MCF 10A (cell line): ENCODE results near the gene FAM221B. TPM values are rescaled to one million over a fixed set of nuclear protein-coding genes. Genes with fewer than 3 reads are reported as not detected.
A peak's percentile ranks its signal among the peaks of the same experiment; 100 is the strongest.

Experiments
- BruUV-seq: library from RNA; stranded (reverse); fragments of 400-500 nt; replicated peaks from 2 replicates; lab custom pipeline; 2021; lab: Mats Ljungman, UMichigan
- CTCF ChIA-PET: fragments of 300-600 bp; sonication (Branson Sonifier 250); formaldehyde crosslinking; extraction: SDS; loops from one replicate; lab custom pipeline; 2021; ENCODE audit warnings: antibody characterized with exemption, inconsistent platforms; lab: Yijun Ruan, JAX
- POLR2A ChIA-PET: fragments of 300-600, 350-650 bp; sonication (Branson Sonifier 250); formaldehyde crosslinking; extraction: SDS; loops from one replicate; lab custom pipeline; 2020; ENCODE audit warnings: antibody characterized with exemption, inconsistent platforms; lab: Yijun Ruan, JAX
- DNase-seq: peaks from one replicate; pipeline ENCODE4 v3.0.0-alpha.2; 2018; ENCODE audit not compliant: unreplicated experiment
- H3K27ac Mint-ChIP-seq: one replicate; pipeline ENCODE4 v1.8.0; 2022; ENCODE audit warnings: mild to moderate bottlenecking, low read depth, mixed read lengths; ENCODE audit not compliant: unreplicated experiment
- H3K27me3 Mint-ChIP-seq: one replicate; pipeline ENCODE4 v1.8.0; 2022; ENCODE audit warnings: mixed read lengths; ENCODE audit not compliant: insufficient read depth, unreplicated experiment
- H3K36me3 Mint-ChIP-seq: one replicate; pipeline ENCODE4 v1.8.0; 2022; ENCODE audit warnings: mild to moderate bottlenecking, moderate library complexity, mixed read lengths; ENCODE audit not compliant: insufficient read depth, unreplicated experiment
- H3K4me1 Mint-ChIP-seq: one replicate; pipeline ENCODE4 v1.8.0; 2022; ENCODE audit warnings: mixed read lengths; ENCODE audit not compliant: insufficient read depth, unreplicated experiment
- H3K4me3 Mint-ChIP-seq: one replicate; pipeline ENCODE4 v1.8.0; 2022; ENCODE audit warnings: mild to moderate bottlenecking, moderate library complexity, mixed read lengths; ENCODE audit not compliant: unreplicated experiment
- H3K9me3 Mint-ChIP-seq: one replicate; pipeline ENCODE4 v1.8.0; 2022; ENCODE audit warnings: mixed read lengths; ENCODE audit not compliant: unreplicated experiment
- intact Hi-C: fragments of 100-400 bp; cut with micrococcal nuclease; formaldehyde crosslinking; loops from 2 replicates; pipeline ENCODE4 v1.14.1; 2022
- total RNA-seq: library from RNA; stranded (reverse); gene quantifications from 2 replicates; pipeline ENCODE4 v1.2.3, GENCODE V29; 2022
- TF ChIP-seq, protein P1 (sequence below): fragments of 200-600 bp; IDR thresholded peaks from one replicate; pipeline ENCODE4 v1.8.0; 2022; ENCODE audit warnings: antibody characterized with exemption, mild to moderate bottlenecking; ENCODE audit not compliant: unreplicated experiment

The FAM221B gene
- total RNA-seq, 1 experiment from 2014 or later: not detected

GRCh38 chr9:35798658-35799374 lies 29.7 kb downstream of the FAM221B start:
- no TSS peak for BruUV-seq
- H3K4me3 Mint-ChIP-seq: no peak overlapping the region
- intact Hi-C loops: loop anchor here (10.0 kb wide), 1 partner anchor 226 kb away; no protein-coding TSS in a partner anchor
- H3K27me3 Mint-ChIP-seq: no peaks in the 10 kb centered on the region
- peaks cover 21% of the 10 kb centered on the region for H3K4me1 Mint-ChIP-seq
- no peaks in the 10 kb centered on the region for H3K9me3 Mint-ChIP-seq
- ChIA-PET POLR2A (interaction anchor here (0.6 to 1.7 kb wide), 13 partner anchors 9 to 246 kb away, joined by 3 to 16 read pairs (median 3); partner anchors contain the start of genes CCDC107, HINT2, RMRP and SPAAR), CTCF (interaction anchor here (0.6 to 2.3 kb wide), 5 partner anchors 9 to 152 kb away, joined by 3 to 11 read pairs (median 3); no protein-coding TSS in a partner anchor)
- TF ChIP-seq, protein P1, sequence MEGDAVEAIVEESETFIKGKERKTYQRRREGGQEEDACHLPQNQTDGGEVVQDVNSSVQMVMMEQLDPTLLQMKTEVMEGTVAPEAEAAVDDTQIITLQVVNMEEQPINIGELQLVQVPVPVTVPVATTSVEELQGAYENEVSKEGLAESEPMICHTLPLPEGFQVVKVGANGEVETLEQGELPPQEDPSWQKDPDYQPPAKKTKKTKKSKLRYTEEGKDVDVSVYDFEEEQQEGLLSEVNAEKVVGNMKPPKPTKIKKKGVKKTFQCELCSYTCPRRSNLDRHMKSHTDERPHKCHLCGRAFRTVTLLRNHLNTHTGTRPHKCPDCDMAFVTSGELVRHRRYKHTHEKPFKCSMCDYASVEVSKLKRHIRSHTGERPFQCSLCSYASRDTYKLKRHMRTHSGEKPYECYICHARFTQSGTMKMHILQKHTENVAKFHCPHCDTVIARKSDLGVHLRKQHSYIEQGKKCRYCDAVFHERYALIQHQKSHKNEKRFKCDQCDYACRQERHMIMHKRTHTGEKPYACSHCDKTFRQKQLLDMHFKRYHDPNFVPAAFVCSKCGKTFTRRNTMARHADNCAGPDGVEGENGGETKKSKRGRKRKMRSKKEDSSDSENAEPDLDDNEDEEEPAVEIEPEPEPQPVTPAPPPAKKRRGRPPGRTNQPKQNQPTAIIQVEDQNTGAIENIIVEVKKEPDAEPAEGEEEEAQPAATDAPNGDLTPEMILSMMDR: no peak
- peak overlapping the region; percentile 50 for H3K27ac Mint-ChIP-seq
- peak; percentile 68 for DNase-seq
- H3K36me3 Mint-ChIP-seq: peaks cover 13% of the 10 kb centered on the region

- CTCF ChIA-PET: interaction anchor here (0.5 to 2.3 kb wide), 6 partner anchors 16 to 226 kb away, joined by 3 to 11 read pairs (median 3); no protein-coding TSS in a partner anchor
- H3K4me3 Mint-ChIP-seq: no peak overlapping the region
- intact Hi-C loops: loop anchor here (10.0 kb wide), 1 partner anchor 227 kb away; no protein-coding TSS in a partner anchor
- BruUV-seq: no TSS peak
- POLR2A ChIA-PET: interaction anchor here (0.7 to 1.7 kb wide), 5 partner anchors 7 to 139 kb away, joined by 3 to 6 read pairs (median 5); partner anchors contain the start of genes CCDC107, HINT2 and RMRP
- peaks cover 21% of the 10 kb centered on the region for H3K4me1 Mint-ChIP-seq
- DNase-seq: no peak
- H3K27me3 Mint-ChIP-seq: no peaks in the 10 kb centered on the region
- H3K27ac Mint-ChIP-seq: no peak overlapping the region
- TF ChIP-seq, protein P1: no peak
- peaks cover 12% of the 10 kb centered on the region for H3K36me3 Mint-ChIP-seq
- H3K9me3 Mint-ChIP-seq: no peaks in the 10 kb centered on the region
Measured at GRCh38 chr9:35797311-35798109, 31.0 kb downstream of the FAM221B start.

DNA sequence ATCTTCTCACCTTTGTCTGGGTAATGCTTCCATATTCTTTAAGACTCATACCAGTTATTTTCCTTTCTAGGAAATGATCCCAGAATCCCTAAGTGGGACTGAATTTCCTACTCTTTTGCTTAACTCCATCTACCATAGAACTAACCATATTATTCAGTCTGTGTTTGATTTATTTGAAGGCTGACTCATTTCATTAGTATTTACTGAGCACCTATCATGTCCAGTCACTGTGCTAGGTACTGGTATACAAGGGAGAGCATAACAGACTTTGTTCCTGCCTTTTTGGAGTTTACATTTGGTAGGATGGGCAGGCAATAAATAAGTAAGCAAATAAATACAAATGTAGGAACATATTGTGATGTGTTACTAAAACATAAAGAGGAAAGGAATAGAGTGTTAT lies 32.8 kb downstream of the FAM221B start:
- CTCF ChIA-PET: interaction anchor here (0.8 to 1.5 kb wide), 2 partner anchors 20 to 86 kb away, joined by 5 to 6 read pairs; no protein-coding TSS in a partner anchor
- Mint-ChIP-seq H3K4me3 (no peak overlapping the region), H3K27ac (no peak overlapping the region), H3K4me1 (peaks cover 21% of the 10 kb centered on the region), H3K36me3 (peaks cover 7% of the 10 kb centered on the region), H3K9me3 (no peaks in the 10 kb centered on the region), H3K27me3 (no peaks in the 10 kb centered on the region)
- POLR2A ChIA-PET: no interaction called here
- intact Hi-C loops: loop anchor here (10.0 kb wide), 1 partner anchor 229 kb away; no protein-coding TSS in a partner anchor
- TF ChIP-seq, protein P1: no peak
- DNase-seq: no peak
- no TSS peak for BruUV-seq
